Smooth muscle cell (in vitro differentiated cells): ENCODE results near the gene ZNF511. TPM values are rescaled to one million over a fixed set of nuclear protein-coding genes. Genes with fewer than 3 reads are reported as not detected.

Experiments used
- DNase-seq: peaks from one replicate; lab custom pipeline; 2025; ENCODE audit not compliant: unreplicated experiment; lab: John Stamatoyannopoulos, UW
- H2AFZ ChIP-seq: fragments of 200-600 bp; sonication (generic); 2 replicates; pipeline ENCODE4 v1.6.0; 2016; ENCODE audit warnings: antibody characterized with exemption, low read depth, mild to moderate bottlenecking
- H3F3A ChIP-seq: fragments of 200-600 bp; sonication (generic); 2 replicates; pipeline ENCODE4 v1.6.0; 2017; ENCODE audit warnings: antibody characterized with exemption, low read depth
- H3K27ac ChIP-seq: fragments of 200-600 bp; sonication (generic); 2 replicates; pipeline ENCODE4 v1.5.1; 2016; ENCODE audit warnings: low read depth, mild to moderate bottlenecking
- H3K27me3 ChIP-seq: fragments of 200-600 bp; sonication (generic); 2 replicates; pipeline ENCODE4 v1.6.1; 2016; ENCODE audit warnings: low read depth, mild to moderate bottlenecking
- H3K36me3 ChIP-seq: fragments of 200-600 bp; sonication (generic); 2 replicates; pipeline ENCODE4 v1.5.1; 2016; ENCODE audit warnings: low read depth
- H3K4me1 ChIP-seq: fragments of 200-600 bp; sonication (generic); 2 replicates; pipeline ENCODE4 v1.5.1; 2016; ENCODE audit warnings: low read depth
- H3K4me2 ChIP-seq: fragments of 200-600 bp; sonication (generic); 2 replicates; pipeline ENCODE4 v1.6.0; 2016; ENCODE audit warnings: mild to moderate bottlenecking
- H3K4me3 ChIP-seq: fragments of 200-600 bp; sonication (generic); 2 replicates; pipeline ENCODE4 v1.5.1; 2016; ENCODE audit warnings: mild to moderate bottlenecking
- H3K79me2 ChIP-seq: fragments of 200-600 bp; sonication (generic); 2 replicates; pipeline ENCODE4 v1.6.0; 2016; ENCODE audit warnings: low read depth, mild to moderate bottlenecking
- H3K9ac ChIP-seq: fragments of 200-600 bp; sonication (generic); 2 replicates; pipeline ENCODE4 v1.6.0; 2016; ENCODE audit warnings: low read depth
- H3K9me3 ChIP-seq: fragments of 200-600 bp; sonication (generic); replicated peaks from 2 replicates; pipeline ENCODE4 v1.5.1; 2016; ENCODE audit warnings: low read depth
- H4K20me1 ChIP-seq: fragments of 200-600 bp; sonication (generic); 2 replicates; pipeline ENCODE4 v1.6.0; 2016; ENCODE audit warnings: low read depth
- CTCF ChIP-seq: fragments of 200-600 bp; sonication (generic); IDR thresholded peaks from 2 replicates; pipeline ENCODE4 v1.5.1; 2017; ENCODE audit warnings: borderline replicate concordance, mild to moderate bottlenecking, antibody characterized with exemption; ENCODE audit not compliant: insufficient read depth, poor library complexity, severe bottlenecking
- WGBS: methylation state at CpG from one replicate; pipeline ENCODE4 v1.1.7; 2016; ENCODE audit warnings: low lambda C conversion rate; 5-methylcytosine and 5-hydroxymethylcytosine counted together
- polyA plus RNA-seq: library from polyadenylated mRNA; unstranded; fragments of >200 nt; fragmentation: Nextera tagmentation; extraction: Ambion mirVana; gene quantifications from 2 replicates; pipeline ENCODE4 v1.2.1, GENCODE V29; 2016
- total RNA-seq: library from RNA; depleted of rRNA; stranded (reverse); fragments of >200 nt; gene quantifications from 2 replicates; pipeline ENCODE4 v1.2.3, GENCODE V29; 2014

ZNF511 gene
- total and polyA plus RNA-seq, 2 experiments from 2014 or later = 20.0 to 52.3 TPM

DNA sequence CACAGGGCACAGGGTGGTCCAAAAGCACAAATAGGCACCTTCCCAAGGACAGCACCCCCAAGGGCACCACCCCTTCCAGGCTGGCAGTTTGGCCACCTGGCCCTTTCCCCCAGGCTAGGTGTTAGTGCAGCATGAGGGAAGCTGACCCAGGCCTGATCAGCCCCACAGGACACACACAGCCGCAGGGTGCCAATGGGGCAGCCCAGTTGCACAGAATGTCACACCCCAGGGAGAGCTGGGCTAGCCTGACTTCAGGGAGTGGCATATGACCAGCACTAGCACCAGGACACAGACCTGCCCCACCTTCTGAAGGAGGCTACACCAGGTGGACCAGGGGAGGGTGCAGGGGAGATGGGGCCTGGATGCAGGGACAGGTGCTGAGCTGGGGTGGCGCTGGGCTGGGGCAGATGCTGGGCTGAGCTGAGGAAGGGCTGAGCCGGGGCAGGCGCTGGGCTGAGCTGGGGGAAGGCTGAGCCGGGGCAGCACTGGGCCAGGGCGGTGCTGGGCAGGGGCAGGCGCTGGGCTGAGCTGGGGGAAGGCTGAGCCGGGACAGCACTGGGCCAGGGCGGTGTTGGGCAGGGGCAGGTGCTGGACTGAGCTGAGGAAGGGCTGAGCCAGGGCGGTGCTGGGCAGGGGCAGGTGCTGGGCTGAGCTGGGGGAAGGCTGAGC lies 28.2 kb upstream of the ZNF511 start:
- H3F3A ChIP-seq = peaks cover 4% of the 10 kb centered on the region
- H3K4me3 ChIP-seq = no peak overlapping the region
- no peak overlapping the region for H2AFZ ChIP-seq
- TF ChIP-seq CTCF = no peak
- no peaks in the 10 kb centered on the region for H3K9me3 ChIP-seq
- H3K27ac ChIP-seq = no peak overlapping the region
- peaks cover 14% of the 10 kb centered on the region for H4K20me1 ChIP-seq
- DNase-seq = no peak
- H3K36me3 ChIP-seq = peaks cover 3% of the 10 kb centered on the region
- peaks cover 8% of the 10 kb centered on the region for H3K4me1 ChIP-seq
- 78% methylated on average over 6 of the region's 10 CpGs for WGBS
- H3K4me2 ChIP-seq = no peak overlapping the region
- H3K9ac ChIP-seq = no peak overlapping the region
- H3K79me2 ChIP-seq = no peaks in the 10 kb centered on the region
- peaks cover 18% of the 10 kb centered on the region for H3K27me3 ChIP-seq

- Histone ChIP-seq H3K27me3 (peaks cover 12% of the 10 kb centered on the region), H3K4me3 (no peak overlapping the region), H3K79me2 (no peaks in the 10 kb centered on the region), H2AFZ (no peak overlapping the region), H3K9ac (no peak overlapping the region), H3K27ac (no peak overlapping the region), H3K9me3 (no peaks in the 10 kb centered on the region), H3K36me3 (peaks cover 6% of the 10 kb centered on the region), H3K4me1 (peaks cover 8% of the 10 kb centered on the region), H3F3A (peaks cover 4% of the 10 kb centered on the region), H3K4me2 (no peak overlapping the region), H4K20me1 (peaks cover 17% of the 10 kb centered on the region)
- DNase-seq = no peak
- TF ChIP-seq CTCF = no peak
- WGBS = 98% methylated on average over 13 of the region's 15 CpGs
Observed at GRCh38 chr10:133281084-133281483, 27.6 kb upstream of the ZNF511 start.

DNA sequence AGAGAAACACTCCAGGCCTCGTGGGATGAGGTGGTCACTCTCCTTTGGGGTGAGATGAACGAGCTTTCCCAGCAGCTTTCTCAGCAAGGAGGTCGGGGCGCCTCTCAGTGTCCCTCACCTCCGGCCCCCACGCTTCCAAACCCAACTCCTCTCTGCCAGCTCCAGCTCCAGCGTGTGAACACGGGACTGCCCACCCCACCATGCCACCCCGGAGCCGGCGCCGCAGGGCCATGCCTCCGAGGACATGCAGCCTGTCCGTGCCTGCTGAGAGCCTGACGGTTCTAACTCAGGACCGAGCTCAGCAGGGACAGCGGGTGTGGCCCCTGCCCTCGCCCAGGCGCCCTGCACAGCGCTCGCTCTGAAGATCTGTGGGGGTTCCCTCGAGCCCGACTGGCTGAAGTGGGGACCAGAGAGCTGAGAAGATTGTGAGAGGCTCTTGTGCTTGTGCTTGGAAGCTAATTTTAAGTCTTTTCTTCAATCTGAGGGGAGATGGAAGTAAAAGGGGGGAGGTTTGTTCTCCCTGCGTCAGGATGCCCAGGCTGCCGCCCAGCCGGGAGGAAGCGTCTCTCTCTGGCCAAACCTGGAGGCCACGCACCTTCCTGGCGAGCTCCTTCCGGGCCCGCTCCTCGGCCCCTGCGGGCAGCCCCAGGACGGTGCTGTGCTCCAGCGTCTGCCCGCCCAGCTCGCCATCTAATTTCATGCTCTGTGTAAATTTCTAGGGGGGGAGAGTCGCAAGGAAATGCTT lies 26.9 kb upstream of the ZNF511 start:
- Histone ChIP-seq H2AFZ (no peak overlapping the region), H3F3A (peaks cover 4% of the 10 kb centered on the region), H3K36me3 (peaks cover 6% of the 10 kb centered on the region), H3K4me3 (no peak overlapping the region), H3K27ac (no peak overlapping the region), H3K4me2 (no peak overlapping the region), H3K4me1 (peaks cover 2% of the 10 kb centered on the region), H3K9me3 (no peaks in the 10 kb centered on the region), H3K27me3 (peaks cover 5% of the 10 kb centered on the region), H4K20me1 (peaks cover 24% of the 10 kb centered on the region), H3K9ac (no peak overlapping the region), H3K79me2 (no peaks in the 10 kb centered on the region)
- no peak for TF ChIP-seq CTCF
- DNase-seq = no peak
- 96% methylated on average over 38 of the region's 38 CpGs for WGBS
